ENCODE measurements around the gene RORC.
"Not testable (repeated sequence)": the region's sequence is repeated elsewhere in the genome, so short reads cannot be mapped to it uniquely, and the experiment has no call there.

Gene RORC

GRCh38 chr1:151783796-151784195 is 47.8 kb downstream of the RORC start:
- no peak for DNase-seq (ENCODE audit: low read depth)
- TF ChIP-seq CTCF (IDR thresholded peaks at IDR 0.05; ENCODE audit: low read depth, low read length): no peak
- no peak for TF ChIP-seq MYC (IDR thresholded peaks at IDR 0.05; ENCODE audit: low read depth, low read length)
- no peak for TF ChIP-seq MAX (IDR thresholded peaks at IDR 0.05; ENCODE audit: low read depth, low read length)
- TF ChIP-seq POLR2A (IDR thresholded peaks at IDR 0.05; ENCODE audit: extremely low read depth, insufficient read length): no peak

GRCh38 chr1:151782741-151783140 is 48.9 kb downstream of the RORC start:
- TF ChIP-seq CTCF (IDR thresholded peaks at IDR 0.05; ENCODE audit: low read depth, low read length) (no peak), MYC (IDR thresholded peaks at IDR 0.05; ENCODE audit: low read depth, low read length) (no peak), POLR2A (IDR thresholded peaks at IDR 0.05; ENCODE audit: extremely low read depth, insufficient read length) (no peak), MAX (IDR thresholded peaks at IDR 0.05; ENCODE audit: low read depth, low read length) (no peak)
- no peak overlapping the region for H3K4me3 ChIP-seq (ENCODE audit: low read depth, low read length)
- DNase-seq (ENCODE audit: low read depth): no peak

More at GRCh38 chr1:151783796-151784195, 47.8 kb downstream of the RORC start:
- H3K4me3 ChIP-seq (ENCODE audit: low read depth, low read length): no peak overlapping the region

- DNase-seq (ENCODE audit: low read depth); H3K4me3 ChIP-seq (ENCODE audit: low read depth, low read length): not testable (repeated sequence)
These were observed 49.6 kb downstream of the RORC start for GRCh38 chr1:151782026-151782425.

GRCh38 chr1:151780736-151781135 is 50.9 kb downstream of the RORC start:
- not testable (repeated sequence) for DNase-seq (ENCODE audit: low read depth); H3K4me3 ChIP-seq (ENCODE audit: low read depth, low read length)

- H3K4me3 ChIP-seq (ENCODE audit: low read depth, low read length): no peak overlapping the region
- no peak for TF ChIP-seq CTCF (IDR thresholded peaks at IDR 0.05; ENCODE audit: low read depth, low read length)
- no peak for TF ChIP-seq POLR2A (IDR thresholded peaks at IDR 0.05; ENCODE audit: extremely low read depth, insufficient read length)
- no peak for TF ChIP-seq MAX (IDR thresholded peaks at IDR 0.05; ENCODE audit: low read depth, low read length)
- no peak for TF ChIP-seq MYC (IDR thresholded peaks at IDR 0.05; ENCODE audit: low read depth, low read length)
- DNase-seq (ENCODE audit: low read depth): no peak
These were observed 51.8 kb downstream of the RORC start for GRCh38 chr1:151779852-151780251.

GRCh38 chr1:151777317-151777716 is 54.3 kb downstream of the RORC start:
- TF ChIP-seq MAX (IDR thresholded peaks at IDR 0.05; ENCODE audit: low read depth, low read length) (no peak), POLR2A (IDR thresholded peaks at IDR 0.05; ENCODE audit: extremely low read depth, insufficient read length) (no peak), MYC (IDR thresholded peaks at IDR 0.05; ENCODE audit: low read depth, low read length) (no peak), CTCF (IDR thresholded peaks at IDR 0.05; ENCODE audit: low read depth, low read length) (no peak)
- no peak for DNase-seq (ENCODE audit: low read depth)
- H3K4me3 ChIP-seq (ENCODE audit: low read depth, low read length): no peak overlapping the region

- no peak overlapping the region for H3K4me3 ChIP-seq (ENCODE audit: low read depth, low read length)
- no peak for DNase-seq (ENCODE audit: low read depth)
- no peak for TF ChIP-seq CTCF (IDR thresholded peaks at IDR 0.05; ENCODE audit: low read depth, low read length)
- no peak for TF ChIP-seq MAX (IDR thresholded peaks at IDR 0.05; ENCODE audit: low read depth, low read length)
- no peak for TF ChIP-seq MYC (IDR thresholded peaks at IDR 0.05; ENCODE audit: low read depth, low read length)
- no peak for TF ChIP-seq POLR2A (IDR thresholded peaks at IDR 0.05; ENCODE audit: extremely low read depth, insufficient read length)
These were observed 54.9 kb downstream of the RORC start for GRCh38 chr1:151776665-151777062.
